Thymus (tissue), 11 donors: ENCODE results near the gene RPL38. TPM values are rescaled to one million over a fixed set of nuclear protein-coding genes. Genes with fewer than 3 reads are reported as not detected.
"Not testable (repeated sequence)": the region's sequence is repeated elsewhere in the genome, so short reads cannot be mapped to it uniquely, and the experiment has no call there.

ENCODE experiments used
- DNase-seq, 9 donors: peaks; one replicate each; pipeline ENCODE4 v3.0.0-alpha.2; 2013; ENCODE audit warnings: low spot score in 9 of 9, low read depth in 6 of 9, missing footprints in 1 of 9
- H3K27ac ChIP-seq, 2 donors: one replicate each; pipeline ENCODE4 v1.5.1; 2013; ENCODE audit warnings: control low read depth in 1 of 2, low read depth in 1 of 2, low read length in 1 of 2, mild to moderate bottlenecking in 1 of 2, moderate library complexity in 1 of 2
- H3K27me3 ChIP-seq, 2 donors: one replicate each; pipeline ENCODE4 v1.5.1; 2013; ENCODE audit warnings: low read length in 1 of 2; ENCODE audit not compliant: control insufficient read depth in 2 of 2, insufficient read depth in 1 of 2
- H3K36me3 ChIP-seq, 2 donors: one replicate each; pipeline ENCODE4 v1.5.1; 2013; ENCODE audit warnings: low read length in 1 of 2, mild to moderate bottlenecking in 1 of 2, moderate library complexity in 1 of 2; ENCODE audit not compliant: control insufficient read depth in 2 of 2, insufficient read depth in 2 of 2
- H3K4me1 ChIP-seq, 2 donors: one replicate each; pipeline ENCODE4 v1.5.1; 2013; ENCODE audit warnings: low read length in 2 of 2; ENCODE audit not compliant: control insufficient read depth in 2 of 2, insufficient read depth in 2 of 2
- H3K4me3 ChIP-seq, 2 donors: one replicate each; pipeline ENCODE4 v1.5.1; 2013; ENCODE audit warnings: low read length in 2 of 2, control low read depth in 1 of 2, mild to moderate bottlenecking in 1 of 2
- H3K9me3 ChIP-seq, 2 donors: one replicate each; pipeline ENCODE4 v1.5.1; 2013; ENCODE audit warnings: low read length in 1 of 2, mild to moderate bottlenecking in 1 of 2; ENCODE audit not compliant: control insufficient read depth in 2 of 2, insufficient read depth in 1 of 2
- WGBS: extraction: QIAGEN DNeasy Blood & Tissue Kit; methylation state at CpG from one replicate; pipeline ENCODE4 v1.1.7; 2013; 5-methylcytosine and 5-hydroxymethylcytosine counted together
- polyA plus RNA-seq: library from polyadenylated mRNA; stranded (reverse); fragments of 200-250 nt; gene quantifications from one replicate; pipeline ENCODE4 v1.2.3, GENCODE V29; 2013
- total RNA-seq: library from RNA; stranded (reverse); fragments of 120-200 nt; gene quantifications from one replicate; pipeline ENCODE4 v1.2.4, GENCODE V29; 2013
- donor health status: healthy.

The RPL38 gene
- total and polyA plus RNA-seq, 2 donors = 2,116 to 3,433 TPM

DNA sequence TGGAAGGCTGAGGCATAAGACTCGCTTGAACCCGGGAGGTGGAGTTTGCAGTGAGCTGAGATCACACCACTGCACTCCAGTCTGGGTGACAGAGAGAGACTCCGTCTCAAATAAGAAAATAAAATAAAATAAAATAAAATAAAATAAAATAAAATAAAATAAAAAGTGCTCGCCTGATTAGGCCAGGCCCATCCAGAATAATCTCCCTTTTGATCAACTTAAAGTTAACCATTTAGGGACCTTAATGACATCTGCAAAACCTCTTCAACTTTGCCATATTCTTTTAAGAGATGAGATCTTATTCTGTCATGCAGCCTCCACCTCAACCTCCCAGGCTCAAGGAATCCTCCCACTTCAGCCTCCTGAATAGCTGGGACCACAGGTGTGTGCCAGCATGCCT, 14.8 kb upstream of the RPL38 start:
- H3K27ac ChIP-seq, H3K4me1 ChIP-seq, H3K9me3 ChIP-seq, H3K36me3 ChIP-seq, H3K4me3 ChIP-seq, DNase-seq: not testable (repeated sequence)
- 96% methylated on average over 4 of the region's 4 CpGs for WGBS
- peaks cover 0 to 13% of the 10 kb centered on the region in 2 donors for H3K27me3 ChIP-seq

DNA sequence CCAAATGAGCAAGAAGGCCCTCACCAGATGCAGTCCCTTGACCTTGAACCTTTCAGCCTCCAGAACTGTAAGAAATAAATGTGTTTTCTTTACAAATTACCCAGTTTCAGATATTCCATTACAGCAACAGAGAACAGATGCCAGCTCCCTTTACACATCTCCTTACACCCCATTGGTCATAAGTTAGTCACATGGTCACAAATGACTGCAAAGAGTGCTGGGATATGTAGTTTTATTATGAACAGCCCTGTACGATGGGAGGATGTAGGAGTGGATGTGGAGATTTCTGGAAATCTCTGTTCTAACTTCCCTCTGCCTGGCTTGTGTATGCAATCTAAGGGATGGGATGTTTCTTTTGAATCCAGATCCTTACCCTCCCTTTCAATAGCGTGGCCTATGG, 13.3 kb upstream of the RPL38 start:
- Histone ChIP-seq H3K27me3 (peaks cover 0 to 20% of the 10 kb centered on the region in 2 donors), H3K4me3 (no peak overlapping the region), H3K9me3 (no peaks in the 10 kb centered on the region), H3K27ac (no peak overlapping the region), H3K4me1 (no peaks in the 10 kb centered on the region), H3K36me3 (no peaks in the 10 kb centered on the region)
- DNase-seq = peak in 1 of 9 donors; percentile 62
- 54% methylated on average over 2 of the region's 2 CpGs for WGBS

DNA sequence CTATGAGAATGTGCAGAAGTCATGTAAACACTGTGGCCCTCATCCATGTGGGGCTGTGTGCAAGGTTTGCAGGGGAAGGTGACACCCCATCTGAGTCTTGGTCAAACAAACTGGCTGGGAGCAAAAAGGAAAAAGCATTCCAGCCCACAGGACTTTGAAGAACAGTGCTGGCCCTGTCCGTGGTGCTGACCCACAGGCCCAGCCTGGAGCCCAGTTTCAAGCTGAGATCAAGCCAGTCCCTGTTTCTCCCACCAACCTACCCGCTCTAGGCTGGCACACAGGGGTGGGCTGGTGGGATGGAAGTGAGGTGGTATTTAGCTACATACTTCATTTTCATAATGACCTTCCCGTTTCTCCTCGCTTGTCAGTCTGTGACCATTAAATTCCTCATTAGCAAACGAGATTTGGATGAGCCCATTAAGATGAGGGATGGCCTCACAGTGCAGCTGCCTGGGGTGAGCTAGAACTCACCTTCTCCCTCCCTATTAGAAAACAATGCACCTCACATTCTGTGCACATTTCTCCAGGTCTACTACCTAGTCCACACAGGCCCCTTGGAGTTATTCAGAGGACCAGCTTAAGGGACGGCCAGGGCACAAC, 12.6 kb upstream of the RPL38 start:
- H3K4me3 ChIP-seq = no peak overlapping the region
- peaks cover 0 to 28% of the 10 kb centered on the region in 2 donors for H3K27me3 ChIP-seq
- 80% methylated on average over 6 of the region's 6 CpGs for WGBS
- H3K4me1 ChIP-seq = no peaks in the 10 kb centered on the region
- no peak overlapping the region for H3K27ac ChIP-seq
- DNase-seq = no peak
- H3K36me3 ChIP-seq = no peaks in the 10 kb centered on the region
- no peaks in the 10 kb centered on the region for H3K9me3 ChIP-seq

DNA sequence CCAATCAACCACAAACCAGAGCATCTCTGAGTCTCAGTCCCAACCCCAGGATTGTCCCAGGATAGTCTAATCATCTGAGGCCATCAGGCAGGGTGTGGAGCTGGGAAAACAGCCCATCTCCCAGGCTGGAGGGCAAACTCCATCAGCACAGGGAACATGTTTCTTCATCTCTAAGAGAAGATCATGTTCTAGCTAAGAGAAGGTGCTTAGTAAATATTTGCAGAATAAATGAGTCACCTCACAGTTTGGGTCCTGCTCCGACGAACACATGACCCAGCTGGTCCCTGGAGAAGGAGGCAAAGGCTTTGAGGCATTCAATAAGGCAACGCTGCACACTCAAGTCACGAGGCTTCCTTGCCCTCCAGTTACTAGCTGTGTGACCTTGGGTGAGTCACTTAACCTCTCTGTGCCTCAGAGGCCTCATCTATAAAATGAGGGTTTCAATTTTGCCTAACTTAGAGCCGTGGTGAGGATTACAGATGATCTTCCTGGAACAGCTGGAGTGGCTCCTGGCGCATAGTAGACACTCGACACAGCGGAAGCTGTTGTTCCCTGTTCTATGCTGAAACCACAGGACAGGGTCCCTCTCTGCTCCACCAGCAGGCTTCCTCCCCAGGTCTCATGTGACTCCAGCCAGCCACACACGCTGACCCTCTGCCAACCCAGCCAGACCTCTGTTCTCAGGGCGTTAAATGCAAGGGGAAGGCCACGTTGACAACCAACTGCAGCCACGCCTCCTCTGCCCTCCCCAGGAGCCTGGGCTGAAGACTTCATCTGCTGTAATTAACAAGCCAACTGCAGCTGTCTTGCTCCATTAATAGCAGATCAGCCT, 10.3 kb upstream of the RPL38 start:
- 37% methylated on average over 12 of the region's 12 CpGs for WGBS
- H3K4me3 ChIP-seq = no peak overlapping the region
- H3K4me1 ChIP-seq = no peaks in the 10 kb centered on the region
- H3K27me3 ChIP-seq = peaks cover 0 to 36% of the 10 kb centered on the region in 2 donors
- no peak for DNase-seq
- H3K9me3 ChIP-seq = no peaks in the 10 kb centered on the region
- no peak overlapping the region for H3K27ac ChIP-seq
- no peaks in the 10 kb centered on the region for H3K36me3 ChIP-seq

DNA sequence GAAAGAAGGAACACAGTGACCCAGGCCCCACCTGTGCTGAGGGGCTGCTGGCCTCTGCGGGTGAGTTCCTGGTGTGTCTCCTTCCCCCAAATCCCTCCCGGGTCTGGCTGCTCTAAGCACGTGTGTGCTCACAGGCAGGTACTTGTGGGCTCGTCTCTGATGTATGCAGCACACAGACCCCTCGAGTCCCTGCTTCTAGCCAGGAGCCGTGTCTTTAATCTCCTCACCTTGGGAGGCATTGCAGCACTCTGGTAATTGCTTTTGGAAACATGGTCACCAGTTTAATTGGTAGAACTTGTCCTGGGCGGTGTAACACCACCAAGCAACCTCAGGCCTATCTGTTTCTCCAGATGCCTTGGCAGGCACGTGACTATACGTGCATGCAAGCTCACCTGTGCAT, 8.8 kb upstream of the RPL38 start:
- Histone ChIP-seq H3K4me3 (no peak overlapping the region), H3K36me3 (no peaks in the 10 kb centered on the region), H3K27me3 (peaks cover 0 to 50% of the 10 kb centered on the region in 2 donors), H3K9me3 (no peaks in the 10 kb centered on the region), H3K27ac (no peak overlapping the region), H3K4me1 (no peaks in the 10 kb centered on the region)
- DNase-seq = no peak
- 91% methylated on average over 9 of the region's 9 CpGs for WGBS

DNA sequence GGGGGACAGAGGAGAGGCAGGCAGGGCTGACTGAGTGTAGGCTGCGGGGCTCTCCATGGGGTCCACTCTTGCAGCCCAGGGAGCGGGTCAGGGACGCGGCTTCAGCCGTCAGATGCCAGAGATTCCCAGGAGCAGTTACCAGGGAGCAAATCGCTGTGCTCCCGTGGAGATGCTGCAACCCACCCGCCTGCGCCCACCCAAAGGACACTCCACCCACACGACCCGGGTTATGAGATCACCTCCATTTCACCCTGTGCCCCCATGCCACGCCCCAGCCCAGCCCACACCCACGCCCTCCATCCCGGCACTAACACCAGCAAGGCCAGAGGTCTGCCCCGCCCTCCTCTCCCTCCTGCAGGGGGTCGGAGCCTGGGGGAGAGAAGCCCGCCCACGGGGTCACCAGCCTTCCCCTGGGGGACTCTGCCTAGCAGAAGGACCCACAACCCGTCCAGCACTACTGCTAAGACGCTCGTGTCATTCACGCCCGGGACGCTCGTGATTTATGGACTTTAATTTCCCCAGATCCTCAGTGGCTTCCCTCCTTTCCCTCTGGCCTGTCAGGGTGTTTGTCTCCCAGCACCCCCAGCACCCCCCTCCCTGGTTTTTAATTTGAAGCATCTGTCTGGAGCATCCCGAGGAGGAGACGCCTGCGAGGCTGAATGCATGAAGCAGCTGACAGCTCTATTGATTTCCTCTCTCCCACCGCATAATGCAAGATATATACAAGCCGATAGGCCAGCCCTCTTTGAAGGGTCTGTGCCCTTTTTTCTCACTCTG, 6.7 kb upstream of the RPL38 start:
- no peak for DNase-seq
- no peak overlapping the region for H3K4me3 ChIP-seq
- H3K9me3 ChIP-seq = no peaks in the 10 kb centered on the region
- peaks cover 0 to 3% of the 10 kb centered on the region in 2 donors for H3K4me1 ChIP-seq
- H3K36me3 ChIP-seq = no peaks in the 10 kb centered on the region
- 90% methylated on average over 30 of the region's 30 CpGs for WGBS
- H3K27me3 ChIP-seq = peaks cover 6 to 70% of the 10 kb centered on the region in 2 donors
- H3K27ac ChIP-seq = no peak overlapping the region

DNA sequence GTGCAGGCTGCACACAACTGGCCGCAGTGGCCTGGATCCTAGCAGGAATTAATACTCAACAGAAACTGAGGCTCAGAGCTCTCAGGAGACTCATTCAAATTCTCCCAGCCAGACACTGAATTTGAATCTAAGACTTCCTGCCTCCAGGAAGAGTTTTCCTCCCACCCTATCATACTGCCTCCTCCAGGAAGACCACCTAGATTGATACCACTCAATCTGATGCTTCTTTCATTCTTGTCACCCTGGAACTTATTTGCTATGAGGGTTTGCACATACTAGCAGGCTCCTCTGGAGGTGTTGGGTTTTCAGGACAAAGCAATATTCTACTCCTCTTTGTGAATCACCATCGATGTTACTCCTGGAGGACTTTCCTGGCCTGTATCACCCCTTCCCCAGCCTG, 5.7 kb upstream of the RPL38 start:
- 99% methylated on average over 2 of the region's 2 CpGs for WGBS
- H3K36me3 ChIP-seq = no peaks in the 10 kb centered on the region
- H3K27me3 ChIP-seq = peaks cover 6 to 81% of the 10 kb centered on the region in 2 donors
- peaks cover 0 to 3% of the 10 kb centered on the region in 2 donors for H3K4me1 ChIP-seq
- no peak for DNase-seq
- no peak overlapping the region for H3K4me3 ChIP-seq
- H3K9me3 ChIP-seq = no peaks in the 10 kb centered on the region
- H3K27ac ChIP-seq = no peak overlapping the region

DNA sequence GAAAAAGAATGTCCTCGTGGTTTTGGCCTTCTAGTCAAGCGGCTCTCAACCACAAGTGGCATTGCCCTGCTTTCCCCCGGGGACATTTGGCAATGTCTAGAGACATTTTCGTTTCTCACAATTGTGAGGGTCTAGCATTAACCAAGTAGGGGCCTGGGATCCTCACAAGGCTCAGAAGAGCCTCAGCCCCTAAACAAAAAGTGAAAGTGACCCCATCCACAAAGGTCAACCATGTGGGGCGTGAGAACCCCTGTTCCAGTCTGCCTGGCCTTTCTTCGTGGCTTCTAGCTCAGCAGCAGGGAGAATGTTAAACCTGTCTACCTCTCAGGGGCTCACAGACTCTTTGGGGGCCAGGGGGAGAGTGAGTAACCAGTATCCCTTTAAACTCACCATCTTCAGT, 4.8 kb upstream of the RPL38 start:
- peaks cover 6 to 79% of the 10 kb centered on the region in 2 donors for H3K27me3 ChIP-seq
- H3K36me3 ChIP-seq = no peaks in the 10 kb centered on the region
- H3K27ac ChIP-seq = no peak overlapping the region
- H3K9me3 ChIP-seq = no peaks in the 10 kb centered on the region
- DNase-seq = no peak
- WGBS = 82% methylated on average over 6 of the region's 6 CpGs
- peaks cover 0 to 7% of the 10 kb centered on the region in 2 donors for H3K4me1 ChIP-seq
- H3K4me3 ChIP-seq = no peak overlapping the region
